ENCODE measurements around the gene ANKRD49. TPM values are rescaled to one million over a fixed set of nuclear protein-coding genes. Genes with fewer than 3 reads are reported as not detected.
A peak's percentile ranks its signal among the peaks of the same experiment; 100 is the strongest.
"Not testable (repeated sequence)": the region's sequence is repeated elsewhere in the genome, so short reads cannot be mapped to it uniquely, and the experiment has no call there.

The ANKRD49 gene
- polyA plus RNA-seq, 1 donor from 2014 or later: 32.8 TPM

GRCh38 chr11:94481342-94481741 lies 12.4 kb upstream of the ANKRD49 start:
- Mint-ChIP-seq H3K27me3 (no peaks in the 10 kb centered on the region), H3K36me3 (peaks cover 15% of the 10 kb centered on the region), H3K27ac (no peak overlapping the region), H3K4me1 (peaks cover 3 to 4% (median 3%) of the 10 kb centered on the region in 3 donors), H3K4me3 (no peak overlapping the region), H3K9me3 (no peaks in the 10 kb centered on the region)

- Mint-ChIP-seq H3K36me3 (peaks cover 19% of the 10 kb centered on the region), H3K4me1 (peaks cover 4 to 8% (median 4%) of the 10 kb centered on the region in 3 donors), H3K27ac (no peak overlapping the region), H3K27me3 (no peaks in the 10 kb centered on the region), H3K9me3 (no peaks in the 10 kb centered on the region), H3K4me3 (no peak overlapping the region)
These were observed 7.7 kb upstream of the ANKRD49 start for GRCh38 chr11:94486068-94486467.

- no peaks in the 10 kb centered on the region for H3K9me3 Mint-ChIP-seq
- peaks cover 12 to 27% (median 18%) of the 10 kb centered on the region in 3 donors for H3K4me1 Mint-ChIP-seq
- H3K4me3 Mint-ChIP-seq: peak overlapping the region; percentile 86 to 96 (median 94)
- H3K27me3 Mint-ChIP-seq: no peaks in the 10 kb centered on the region
- H3K27ac Mint-ChIP-seq: peak overlapping the region; percentile 36 to 98 (median 97)
- peaks cover 6% of the 10 kb centered on the region for H3K36me3 Mint-ChIP-seq
These were observed 419 bp downstream of the ANKRD49 start for GRCh38 chr11:94494126-94494680.

GRCh38 chr11:94500181-94500580 lies 6.4 kb downstream of the ANKRD49 start:
- H3K36me3 Mint-ChIP-seq: peaks cover 5% of the 10 kb centered on the region

GRCh38 chr11:94501522-94501921 lies 7.7 kb downstream of the ANKRD49 start:
- no peaks in the 10 kb centered on the region for H3K9me3 Mint-ChIP-seq
- no peaks in the 10 kb centered on the region for H3K27me3 Mint-ChIP-seq
- H3K4me3 Mint-ChIP-seq: no peak overlapping the region
- no peak overlapping the region for H3K27ac Mint-ChIP-seq
- peaks cover 2 to 4% (median 2%) of the 10 kb centered on the region in 3 donors for H3K4me1 Mint-ChIP-seq
- H3K36me3 Mint-ChIP-seq: peaks cover 5% of the 10 kb centered on the region

More at GRCh38 chr11:94500181-94500580, 6.4 kb downstream of the ANKRD49 start:
- Mint-ChIP-seq H3K27me3 (no peaks in the 10 kb centered on the region), H3K4me3 (no peak overlapping the region), H3K27ac (peak overlapping the region in 1 of 3 donors; percentile 21), H3K9me3 (no peaks in the 10 kb centered on the region), H3K4me1 (peaks cover 2 to 12% (median 8%) of the 10 kb centered on the region in 3 donors)

- Mint-ChIP-seq H3K36me3 (peaks cover 4% of the 10 kb centered on the region), H3K4me3 (no peak overlapping the region), H3K9me3 (no peaks in the 10 kb centered on the region), H3K27me3 (no peaks in the 10 kb centered on the region), H3K27ac (no peak overlapping the region), H3K4me1 (peaks cover 0 to 4% (median 0%) of the 10 kb centered on the region in 3 donors)
These were observed 11.0 kb downstream of the ANKRD49 start for GRCh38 chr11:94504689-94505293.

- H3K27ac Mint-ChIP-seq, H3K4me1 Mint-ChIP-seq, H3K36me3 Mint-ChIP-seq, H3K27me3 Mint-ChIP-seq, H3K9me3 Mint-ChIP-seq, H3K4me3 Mint-ChIP-seq: not testable (repeated sequence)
These were observed 12.7 kb downstream of the ANKRD49 start for GRCh38 chr11:94506513-94506912.

- H3K4me1 Mint-ChIP-seq: peaks cover 3 to 6% (median 5%) of the 10 kb centered on the region in 3 donors
- peaks cover 4% of the 10 kb centered on the region for H3K36me3 Mint-ChIP-seq
- H3K27ac Mint-ChIP-seq: no peak overlapping the region
- peaks cover 13% of the 10 kb centered on the region for H3K27me3 Mint-ChIP-seq
- no peaks in the 10 kb centered on the region for H3K9me3 Mint-ChIP-seq
- no peak overlapping the region for H3K4me3 Mint-ChIP-seq
These were observed 13.7 kb downstream of the ANKRD49 start for GRCh38 chr11:94507485-94507884.

- Mint-ChIP-seq H3K36me3 (no peaks in the 10 kb centered on the region), H3K27ac (no peak within 1 kb of the TSS), H3K4me3 (peak within 1 kb of the TSS in 3 of 4 donors; percentile 70 to 86 (median 72)), H3K9me3 (no peaks in the 10 kb centered on the region), H3K4me1 (peaks cover 5 to 8% (median 6%) of the 10 kb centered on the region in 3 donors), H3K27me3 (peaks cover 26% of the 10 kb centered on the region)
These were observed 18.4 kb downstream of the ANKRD49 start, which contains the start of gene C11orf97 for GRCh38 chr11:94511932-94512781. Gene C11orf97, plus strand, starts transcription at chr11:94512461. Its CDS starts 68 bp downstream, at chr11:94512529.

- peaks cover 26% of the 10 kb centered on the region for H3K27me3 Mint-ChIP-seq
- no peaks in the 10 kb centered on the region for H3K9me3 Mint-ChIP-seq
- no peak overlapping the region for H3K27ac Mint-ChIP-seq
- H3K4me1 Mint-ChIP-seq: peaks cover 5 to 8% (median 6%) of the 10 kb centered on the region in 3 donors
- H3K4me3 Mint-ChIP-seq: peak overlapping the region in 1 of 4 donors; percentile 55
- no peaks in the 10 kb centered on the region for H3K36me3 Mint-ChIP-seq
These were observed 19.3 kb downstream of the ANKRD49 start for GRCh38 chr11:94513091-94513490.

GRCh38 chr11:94515398-94515797 lies 21.6 kb downstream of the ANKRD49 start:
- Mint-ChIP-seq H3K27me3 (peaks cover 25% of the 10 kb centered on the region), H3K36me3 (no peaks in the 10 kb centered on the region), H3K27ac (no peak overlapping the region), H3K4me3 (no peak overlapping the region), H3K9me3 (no peaks in the 10 kb centered on the region), H3K4me1 (peaks cover 5 to 8% (median 6%) of the 10 kb centered on the region in 3 donors)

- H3K4me1 Mint-ChIP-seq: peaks cover 5 to 8% (median 6%) of the 10 kb centered on the region in 3 donors
- peaks cover 20% of the 10 kb centered on the region for H3K27me3 Mint-ChIP-seq
- H3K9me3 Mint-ChIP-seq: no peaks in the 10 kb centered on the region
- H3K27ac Mint-ChIP-seq: no peak overlapping the region
- no peak overlapping the region for H3K4me3 Mint-ChIP-seq
- no peaks in the 10 kb centered on the region for H3K36me3 Mint-ChIP-seq
These were observed 22.9 kb downstream of the ANKRD49 start for GRCh38 chr11:94516725-94517124.

GRCh38 chr11:94518300-94518699 lies 24.5 kb downstream of the ANKRD49 start:
- Mint-ChIP-seq H3K9me3 (no peaks in the 10 kb centered on the region), H3K36me3 (no peaks in the 10 kb centered on the region), H3K27me3 (peaks cover 11% of the 10 kb centered on the region), H3K4me3 (no peak overlapping the region), H3K4me1 (no peaks in the 10 kb centered on the region), H3K27ac (no peak overlapping the region)

GRCh38 chr11:94519478-94520084 lies 25.8 kb downstream of the ANKRD49 start:
- H3K27me3 Mint-ChIP-seq: peaks cover 14% of the 10 kb centered on the region
- H3K36me3 Mint-ChIP-seq: no peaks in the 10 kb centered on the region
- no peaks in the 10 kb centered on the region for H3K4me1 Mint-ChIP-seq
- no peak overlapping the region for H3K27ac Mint-ChIP-seq
- H3K9me3 Mint-ChIP-seq: no peaks in the 10 kb centered on the region
- H3K4me3 Mint-ChIP-seq: no peak overlapping the region

GRCh38 chr11:94521684-94522083 lies 27.9 kb downstream of the ANKRD49 start:
- no peaks in the 10 kb centered on the region for H3K9me3 Mint-ChIP-seq
- no peaks in the 10 kb centered on the region for H3K36me3 Mint-ChIP-seq
- H3K27ac Mint-ChIP-seq: no peak overlapping the region
- H3K27me3 Mint-ChIP-seq: peaks cover 4% of the 10 kb centered on the region
- no peaks in the 10 kb centered on the region for H3K4me1 Mint-ChIP-seq
- no peak overlapping the region for H3K4me3 Mint-ChIP-seq

Data from IgD-negative memory B cell (primary cell).